Fibroblast of lung (primary cell): Measurements from ENCODE around the gene GCK. TPM values are rescaled to one million over a fixed set of nuclear protein-coding genes. Genes with fewer than 3 reads are reported as not detected.

ENCODE experiments used
- DNase-seq, 2 donors: peaks; one replicate each; pipeline versions ENCODE4 v3.0.0 to v3.0.0-alpha.2; 2010; ENCODE audit warnings: low read depth in 2 of 2
- H2AFZ ChIP-seq: 2 replicates; pipeline ENCODE4 v1.5.1; 2012; ENCODE audit warnings: low read length, control low read depth, inconsistent platforms
- H3K27ac ChIP-seq: 2 replicates; pipeline ENCODE4 v1.5.1; 2011; ENCODE audit warnings: low read length, control low read depth; ENCODE audit not compliant: insufficient read depth
- H3K27me3 ChIP-seq: 2 replicates; pipeline ENCODE4 v1.5.1; 2011; ENCODE audit warnings: mild to moderate bottlenecking, low read length; ENCODE audit not compliant: control insufficient read depth, insufficient read depth
- H3K36me3 ChIP-seq: 2 replicates; pipeline ENCODE4 v1.5.1; 2011; ENCODE audit warnings: low read length; ENCODE audit not compliant: control insufficient read depth, insufficient read depth
- H3K4me1 ChIP-seq: 2 replicates; pipeline ENCODE4 v1.5.1; 2011; ENCODE audit warnings: low read length; ENCODE audit not compliant: control insufficient read depth, insufficient read depth; ENCODE audit errors: extremely low read depth
- H3K4me2 ChIP-seq: 2 replicates; pipeline ENCODE4 v1.5.1; 2011; ENCODE audit warnings: low read length, control low read depth; ENCODE audit not compliant: insufficient read depth; ENCODE audit errors: extremely low read depth
- H3K4me3 ChIP-seq, 4 experiments: fragments of 200-600 bp in 1 of 4; sonication (generic) in 1 of 4; replicated peaks in 1 of 4; 2 replicates each; pipeline ENCODE4 v1.5.1; 2011 to 2016; ENCODE audit warnings: low read length in 4 of 4, low read depth in 3 of 4, mild to moderate bottlenecking in 3 of 4, control low read depth in 2 of 4, inconsistent platforms in 1 of 4, mixed read lengths in 1 of 4; ENCODE audit not compliant: insufficient read depth in 1 of 4; ENCODE audit errors: control extremely low read depth in 1 of 4
- H3K79me2 ChIP-seq: 2 replicates; pipeline ENCODE4 v1.5.1; 2012; ENCODE audit warnings: mild to moderate bottlenecking, low read length, inconsistent platforms; ENCODE audit not compliant: control insufficient read depth, insufficient read depth
- H3K9ac ChIP-seq: 2 replicates; pipeline ENCODE4 v1.5.1; 2011; ENCODE audit warnings: mild to moderate bottlenecking, low read length, control low read depth; ENCODE audit not compliant: insufficient read depth
- H3K9me3 ChIP-seq: 2 replicates; pipeline ENCODE4 v1.5.1; 2012; ENCODE audit warnings: low read depth, low read length; ENCODE audit not compliant: control insufficient read depth, insufficient read depth
- H4K20me1 ChIP-seq: 2 replicates; pipeline ENCODE4 v1.5.1; 2011; ENCODE audit warnings: low read length; ENCODE audit not compliant: control insufficient read depth, insufficient read depth; ENCODE audit errors: extremely low read depth
- EZH2 ChIP-seq: IDR thresholded peaks from 2 replicates; pipeline ENCODE4 v1.5.1; 2012; ENCODE audit warnings: low read length, control low read depth, mild to moderate bottlenecking; ENCODE audit errors: missing control alignments
- polyA plus RNA-seq, 2 donors: library from polyadenylated mRNA; depleted of rRNA in 1 of 2; stranded (reverse) in 1 of 2; unstranded in 1 of 2; fragments of >200 nt; gene quantifications; 2 replicates each; pipeline ENCODE4 v1.2.1, GENCODE V29; 2011 to 2012; ENCODE audit warnings: missing spikeins in 1 of 2
- total RNA-seq: library from RNA; depleted of rRNA; stranded (reverse); fragments of >200 nt; gene quantifications from 2 replicates; pipeline ENCODE4 v1.2.1, GENCODE V29; 2014
- TF ChIP-seq, protein P1 (sequence below), 2 donors: IDR thresholded peaks in 1 of 2; conservative IDR thresholded peaks in 1 of 2; 1 replicate in 1 of 2; 2 replicates in 1 of 2; pipeline ENCODE4 v1.5.1; 2011 to 2012; ENCODE audit warnings: low read length in 2 of 2, control low read depth in 1 of 2, inconsistent platforms in 1 of 2, low read depth in 1 of 2, mild to moderate bottlenecking in 1 of 2

Gene GCK
- total and polyA plus RNA-seq, 2 donors (not counting 1 experiment from before 2014, with no cell fraction given), result 0.14 to 1.7 TPM

DNA sequence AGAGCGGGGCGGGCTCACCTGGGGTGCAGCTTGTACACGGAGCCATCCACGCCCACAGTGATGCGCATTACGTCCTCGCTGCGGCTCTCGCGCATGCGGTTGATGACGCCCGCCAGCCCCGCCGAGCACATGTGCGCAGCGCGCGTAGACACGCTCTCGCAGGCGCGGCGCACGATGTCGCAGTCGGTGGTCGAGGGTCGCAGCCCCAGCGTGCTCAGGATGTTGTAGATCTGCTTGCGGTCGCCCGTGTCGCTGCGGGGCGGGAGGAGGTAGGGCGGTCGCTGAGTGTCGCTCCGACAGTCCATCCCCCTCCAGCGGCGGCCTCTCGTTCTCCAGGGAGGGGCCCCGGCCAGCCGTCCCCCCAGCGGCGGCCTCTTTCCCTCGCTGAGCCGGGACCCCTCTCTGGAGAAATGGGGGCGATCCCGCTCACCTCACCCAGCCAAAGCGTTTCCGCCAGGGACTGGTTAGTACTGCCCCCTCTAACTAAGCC is 43.7 kb downstream of the GCK start:
- no peaks in the 10 kb centered on the region for H3K9me3 ChIP-seq
- TF ChIP-seq, protein P1, sequence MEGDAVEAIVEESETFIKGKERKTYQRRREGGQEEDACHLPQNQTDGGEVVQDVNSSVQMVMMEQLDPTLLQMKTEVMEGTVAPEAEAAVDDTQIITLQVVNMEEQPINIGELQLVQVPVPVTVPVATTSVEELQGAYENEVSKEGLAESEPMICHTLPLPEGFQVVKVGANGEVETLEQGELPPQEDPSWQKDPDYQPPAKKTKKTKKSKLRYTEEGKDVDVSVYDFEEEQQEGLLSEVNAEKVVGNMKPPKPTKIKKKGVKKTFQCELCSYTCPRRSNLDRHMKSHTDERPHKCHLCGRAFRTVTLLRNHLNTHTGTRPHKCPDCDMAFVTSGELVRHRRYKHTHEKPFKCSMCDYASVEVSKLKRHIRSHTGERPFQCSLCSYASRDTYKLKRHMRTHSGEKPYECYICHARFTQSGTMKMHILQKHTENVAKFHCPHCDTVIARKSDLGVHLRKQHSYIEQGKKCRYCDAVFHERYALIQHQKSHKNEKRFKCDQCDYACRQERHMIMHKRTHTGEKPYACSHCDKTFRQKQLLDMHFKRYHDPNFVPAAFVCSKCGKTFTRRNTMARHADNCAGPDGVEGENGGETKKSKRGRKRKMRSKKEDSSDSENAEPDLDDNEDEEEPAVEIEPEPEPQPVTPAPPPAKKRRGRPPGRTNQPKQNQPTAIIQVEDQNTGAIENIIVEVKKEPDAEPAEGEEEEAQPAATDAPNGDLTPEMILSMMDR (conservative IDR thresholded peaks at IDR 0.05 in 1 of 2, IDR thresholded peaks at IDR 0.05 in 1 of 2; ENCODE audit: low read depth in 1 of 2, low read length in 2 of 2), result no peak
- peak; percentile 62 for TF ChIP-seq EZH2
- no peaks in the 10 kb centered on the region for H3K4me1 ChIP-seq
- H4K20me1 ChIP-seq, result no peaks in the 10 kb centered on the region
- DNase-seq, result peak in 1 of 2 donors; percentile 38
- H3K36me3 ChIP-seq, result no peaks in the 10 kb centered on the region
- no peak overlapping the region for H3K27ac ChIP-seq
- no peaks in the 10 kb centered on the region for H3K79me2 ChIP-seq
- peak overlapping the region; percentile 57 for H2AFZ ChIP-seq
- no peak overlapping the region for H3K9ac ChIP-seq
- H3K4me2 ChIP-seq, result peak overlapping the region; percentile 92
- H3K27me3 ChIP-seq, result peaks cover 20% of the 10 kb centered on the region
- H3K4me3 ChIP-seq, result peak overlapping the region; percentile 27 to 49 (median 42)

DNA sequence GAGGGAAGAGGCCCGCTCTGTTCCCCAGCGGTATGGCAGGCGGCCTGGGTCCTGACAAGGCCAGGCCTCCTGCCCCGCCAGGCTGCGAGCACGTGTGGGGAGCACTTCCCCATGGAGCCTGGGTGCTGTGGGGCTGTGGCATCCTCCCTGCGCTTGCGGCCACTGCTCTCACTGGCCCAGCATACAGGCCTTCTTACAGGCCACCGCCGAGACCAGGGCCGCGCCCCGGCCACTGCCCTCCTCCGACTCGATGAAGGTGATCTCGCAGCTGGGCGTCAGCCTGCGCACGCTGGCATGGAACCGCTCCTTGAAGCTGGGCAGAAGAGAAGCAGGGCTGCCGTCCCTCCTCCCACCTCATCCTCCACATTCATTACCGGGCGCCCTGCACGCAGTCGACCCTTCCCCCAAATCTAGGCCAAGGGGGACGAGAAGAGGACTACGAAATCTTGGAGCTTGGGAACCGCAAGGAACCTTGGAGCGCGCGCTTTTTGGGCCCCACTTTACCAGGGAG is 44.2 kb downstream of the GCK start:
- Histone ChIP-seq H3K4me2 (peak overlapping the region; percentile 92), H2AFZ (no peak overlapping the region)

GRCh38 chr7:44144426-44144967 is 44.7 kb downstream of the GCK start:
- H3K36me3 ChIP-seq, result no peaks in the 10 kb centered on the region
- no peak overlapping the region for H3K4me3 ChIP-seq
- H3K27ac ChIP-seq, result no peak overlapping the region

More for the DNA sequence above, 44.2 kb downstream of the GCK start:
- Histone ChIP-seq H3K9me3 (no peaks in the 10 kb centered on the region), H3K9ac (no peak overlapping the region), H3K4me1 (no peaks in the 10 kb centered on the region), H4K20me1 (no peaks in the 10 kb centered on the region), H3K27ac (no peak overlapping the region), H3K27me3 (peaks cover 20% of the 10 kb centered on the region), H3K36me3 (no peaks in the 10 kb centered on the region), H3K4me3 (no peak overlapping the region), H3K79me2 (no peaks in the 10 kb centered on the region)
- TF ChIP-seq, protein P1 (conservative IDR thresholded peaks at IDR 0.05 in 1 of 2, IDR thresholded peaks at IDR 0.05 in 1 of 2; ENCODE audit: low read depth in 1 of 2, low read length in 2 of 2), result no peak
- TF ChIP-seq EZH2, result no peak
- no peak for DNase-seq

More at GRCh38 chr7:44144426-44144967, 44.7 kb downstream of the GCK start:
- no peak for TF ChIP-seq EZH2
- TF ChIP-seq, protein P1 (conservative IDR thresholded peaks at IDR 0.05 in 1 of 2, IDR thresholded peaks at IDR 0.05 in 1 of 2; ENCODE audit: low read depth in 1 of 2, low read length in 2 of 2), result no peak
- H3K9me3 ChIP-seq, result no peaks in the 10 kb centered on the region
- no peaks in the 10 kb centered on the region for H4K20me1 ChIP-seq
- no peak overlapping the region for H3K9ac ChIP-seq
- DNase-seq, result no peak
- H3K4me2 ChIP-seq, result no peak overlapping the region
- peaks cover 19% of the 10 kb centered on the region for H3K27me3 ChIP-seq
- H3K79me2 ChIP-seq, result no peaks in the 10 kb centered on the region
- no peak overlapping the region for H2AFZ ChIP-seq
- H3K4me1 ChIP-seq, result no peaks in the 10 kb centered on the region
